SU-DHL-6 (cell line): Measurements from ENCODE around the gene INO80.

Experiments used
- H2AFZ ChIP-seq: fragments of 200-600 bp; sonication (generic); 2 replicates; pipeline ENCODE4 v1.6.1; 2014; ENCODE audit warnings: low read depth, mild to moderate bottlenecking, moderate library complexity, mixed read lengths, antibody characterized with exemption, low read length; ENCODE audit not compliant: severe bottlenecking
- H3F3A ChIP-seq: fragments of 200-600 bp; shearing (Covaris generic); 2 replicates; pipeline ENCODE4 v1.6.0; 2016; ENCODE audit warnings: antibody characterized with exemption, mild to moderate bottlenecking; ENCODE audit not compliant: insufficient read depth
- H3K27ac ChIP-seq: fragments of 200-600 bp; sonication (generic); 2 replicates; pipeline ENCODE4 v1.5.1; 2016; ENCODE audit warnings: low read depth, mild to moderate bottlenecking, low read length, moderate library complexity, mixed read lengths
- H3K27me3 ChIP-seq: fragments of 200-600 bp; sonication (generic), shearing (Covaris generic); 2 replicates; pipeline ENCODE4 v1.6.0; 2014; ENCODE audit warnings: mild to moderate bottlenecking, low read length
- H3K36me3 ChIP-seq: fragments of 200-600 bp; sonication (generic); 2 replicates; pipeline ENCODE4 v1.6.1; 2014; ENCODE audit warnings: mild to moderate bottlenecking, low read length, mixed read lengths
- H3K4me2 ChIP-seq: fragments of 300-600, 200-600 bp; shearing (Covaris generic), sonication (generic); 2 replicates; pipeline ENCODE4 v1.6.0; 2014; ENCODE audit warnings: low read length, low read depth, mild to moderate bottlenecking; ENCODE audit not compliant: poor library complexity, severe bottlenecking
- H3K4me3 ChIP-seq: fragments of 200-600 bp; sonication (generic); 2 replicates; pipeline ENCODE4 v1.5.1; 2014; ENCODE audit warnings: antibody characterized with exemption, low read length, mild to moderate bottlenecking, mixed read lengths; ENCODE audit not compliant: insufficient read depth, poor library complexity, severe bottlenecking
- H3K79me2 ChIP-seq: fragments of 200-600 bp; sonication (generic); 2 replicates; pipeline ENCODE4 v1.6.1; 2014; ENCODE audit warnings: mild to moderate bottlenecking, low read length, moderate library complexity; ENCODE audit not compliant: insufficient read depth
- H3K9ac ChIP-seq: fragments of 200-600 bp; sonication (generic); 2 replicates; pipeline ENCODE4 v1.7.0; 2014; ENCODE audit warnings: mild to moderate bottlenecking, low read length
- H3K9me2 ChIP-seq: fragments of 200-600 bp; sonication (generic); replicated peaks from 2 replicates; pipeline ENCODE4 v1.6.1; 2014; ENCODE audit warnings: low read length; ENCODE audit not compliant: insufficient read depth
- H3K9me3 ChIP-seq: fragments of 200-600 bp; sonication (generic); 2 replicates; pipeline ENCODE4 v1.6.1; 2014; ENCODE audit warnings: low read length, mixed read lengths; ENCODE audit not compliant: insufficient read depth
- H4K20me1 ChIP-seq: fragments of 200-600 bp; sonication (generic); 2 replicates; pipeline ENCODE4 v1.6.1; 2014; ENCODE audit warnings: low read depth, mild to moderate bottlenecking, antibody characterized with exemption, low read length, moderate library complexity, mixed read lengths
- CTCF ChIP-seq: fragments of 200-600 bp; sonication (generic); IDR thresholded peaks from one replicate; pipeline ENCODE4 v1.5.1; 2017; ENCODE audit warnings: antibody characterized with exemption, mild to moderate bottlenecking, low read length, moderate library complexity; ENCODE audit not compliant: insufficient read depth, poor library complexity, severe bottlenecking
- EZH2phosphoT487 ChIP-seq: fragments of 200-600 bp; sonication (generic), shearing (Covaris generic); conservative IDR thresholded peaks from 2 replicates; pipeline ENCODE4 v1.6.1; 2018; ENCODE audit warnings: mild to moderate bottlenecking, antibody characterized with exemption, low read length, moderate library complexity, mixed read lengths

INO80 gene

GRCh38 chr15:41006479-41006878 is 109.6 kb downstream of the INO80 start:
- Histone ChIP-seq H3K9me2 (no peaks in the 10 kb centered on the region), H3K36me3 (peaks cover 5% of the 10 kb centered on the region), H3K4me2 (no peak overlapping the region), H3K27ac (no peak overlapping the region), H3K79me2 (no peaks in the 10 kb centered on the region), H3K4me3 (no peak overlapping the region), H3K9me3 (no peaks in the 10 kb centered on the region), H3K9ac (no peak overlapping the region), H3K27me3 (no peaks in the 10 kb centered on the region), H4K20me1 (no peaks in the 10 kb centered on the region), H3F3A (no peaks in the 10 kb centered on the region; the same call in 1 of the 2 replicates), H2AFZ (no peak overlapping the region)
- TF ChIP-seq CTCF: no peak
- TF ChIP-seq EZH2phosphoT487: no peak

DNA sequence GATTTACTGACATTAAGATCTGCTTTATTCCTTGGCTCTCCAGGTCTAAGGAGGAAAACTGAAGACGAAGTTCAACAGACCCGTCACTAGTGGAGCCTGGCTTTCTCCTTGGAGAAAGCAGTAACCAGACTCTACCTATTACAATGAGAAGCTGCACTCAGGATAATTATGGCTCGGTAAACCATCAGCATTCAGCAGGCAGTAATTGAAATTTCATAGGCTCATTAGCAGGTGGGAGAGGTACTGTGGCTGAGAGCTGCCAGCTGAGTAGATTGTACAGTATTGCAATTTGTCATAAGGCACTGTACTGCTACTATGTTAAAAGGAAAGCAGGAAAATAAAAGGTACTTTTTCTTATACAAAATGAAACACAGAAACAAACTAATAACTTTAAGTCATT is 111.6 kb downstream of the INO80 start:
- H4K20me1 ChIP-seq: no peaks in the 10 kb centered on the region
- no peak overlapping the region for H3K4me2 ChIP-seq
- no peaks in the 10 kb centered on the region for H3K27me3 ChIP-seq
- H2AFZ ChIP-seq: no peak overlapping the region
- H3K9ac ChIP-seq: no peak overlapping the region
- no peaks in the 10 kb centered on the region for H3K9me2 ChIP-seq
- no peaks in the 10 kb centered on the region for H3K9me3 ChIP-seq
- TF ChIP-seq EZH2phosphoT487 (no peak), CTCF (no peak)
- H3K4me3 ChIP-seq: no peak overlapping the region
- no peaks in the 10 kb centered on the region; the same call in 1 of the 2 replicates for H3F3A ChIP-seq
- H3K36me3 ChIP-seq: peaks cover 5% of the 10 kb centered on the region
- H3K27ac ChIP-seq: no peak overlapping the region
- H3K79me2 ChIP-seq: no peaks in the 10 kb centered on the region

- Histone ChIP-seq H3K27ac (no peak overlapping the region), H3K36me3 (peaks cover 5% of the 10 kb centered on the region), H4K20me1 (no peaks in the 10 kb centered on the region), H2AFZ (no peak overlapping the region), H3K79me2 (no peaks in the 10 kb centered on the region), H3K9ac (no peak overlapping the region), H3K9me3 (no peaks in the 10 kb centered on the region), H3K4me3 (no peak overlapping the region), H3K4me2 (no peak overlapping the region), H3K9me2 (no peaks in the 10 kb centered on the region), H3F3A (no peaks in the 10 kb centered on the region; the same call in 1 of the 2 replicates), H3K27me3 (no peaks in the 10 kb centered on the region)
- no peak for TF ChIP-seq EZH2phosphoT487
- no peak for TF ChIP-seq CTCF
Measured at GRCh38 chr15:41001524-41002214, 114.4 kb downstream of the INO80 start.
